ENCODE data around the gene SNTG2.

DNA sequence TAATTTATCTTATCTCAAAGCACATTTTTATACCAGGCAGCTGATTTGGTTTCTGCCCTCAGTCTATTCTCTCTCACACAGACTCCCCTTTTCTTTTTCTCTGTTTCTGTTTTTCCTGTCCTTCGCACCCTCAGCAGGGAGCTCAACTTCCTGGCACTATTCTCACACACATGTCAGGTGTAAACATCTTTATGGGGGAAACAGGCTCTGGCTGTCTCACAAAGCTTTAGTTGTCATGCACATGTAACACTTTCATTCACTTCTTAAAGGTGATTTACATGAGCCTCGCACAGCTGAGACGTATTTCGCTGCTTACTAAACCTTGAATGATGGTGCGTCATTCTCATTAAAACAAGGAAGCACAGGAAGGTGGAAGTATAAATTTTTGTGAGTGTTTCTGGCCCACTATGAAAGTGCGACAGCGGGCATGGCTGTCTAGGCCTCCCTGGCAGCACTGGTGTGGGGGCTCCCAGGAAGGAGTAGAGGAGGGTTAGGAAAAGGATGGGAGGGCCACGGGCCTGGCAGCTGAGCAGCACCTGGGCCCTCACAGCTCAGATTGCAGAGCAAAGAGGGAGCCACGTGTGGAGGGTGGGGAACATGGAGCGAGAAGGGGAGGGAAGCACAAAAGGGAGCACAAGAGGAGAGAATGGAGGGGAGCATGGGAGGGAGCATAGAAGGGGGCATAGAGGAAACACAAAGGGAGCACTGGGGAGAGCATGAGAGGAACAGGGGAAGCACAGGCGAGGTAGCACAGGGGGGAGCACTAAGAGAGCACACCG, 46.2 kb upstream of the SNTG2 start:
- TF ChIP-seq, protein P1, sequence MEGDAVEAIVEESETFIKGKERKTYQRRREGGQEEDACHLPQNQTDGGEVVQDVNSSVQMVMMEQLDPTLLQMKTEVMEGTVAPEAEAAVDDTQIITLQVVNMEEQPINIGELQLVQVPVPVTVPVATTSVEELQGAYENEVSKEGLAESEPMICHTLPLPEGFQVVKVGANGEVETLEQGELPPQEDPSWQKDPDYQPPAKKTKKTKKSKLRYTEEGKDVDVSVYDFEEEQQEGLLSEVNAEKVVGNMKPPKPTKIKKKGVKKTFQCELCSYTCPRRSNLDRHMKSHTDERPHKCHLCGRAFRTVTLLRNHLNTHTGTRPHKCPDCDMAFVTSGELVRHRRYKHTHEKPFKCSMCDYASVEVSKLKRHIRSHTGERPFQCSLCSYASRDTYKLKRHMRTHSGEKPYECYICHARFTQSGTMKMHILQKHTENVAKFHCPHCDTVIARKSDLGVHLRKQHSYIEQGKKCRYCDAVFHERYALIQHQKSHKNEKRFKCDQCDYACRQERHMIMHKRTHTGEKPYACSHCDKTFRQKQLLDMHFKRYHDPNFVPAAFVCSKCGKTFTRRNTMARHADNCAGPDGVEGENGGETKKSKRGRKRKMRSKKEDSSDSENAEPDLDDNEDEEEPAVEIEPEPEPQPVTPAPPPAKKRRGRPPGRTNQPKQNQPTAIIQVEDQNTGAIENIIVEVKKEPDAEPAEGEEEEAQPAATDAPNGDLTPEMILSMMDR (conservative IDR thresholded peaks at IDR 0.05; ENCODE audit: low read length), result no peak
- TF ChIP-seq EZH2phosphoT487 (IDR thresholded peaks at IDR 0.05; ENCODE audit: borderline replicate concordance, low read depth, low read length), result no peak
